HepG2 (cell line): Measurements from ENCODE around the gene WDR18. TPM values are rescaled to one million over a fixed set of nuclear protein-coding genes. Genes with fewer than 3 reads are reported as not detected.
A peak's percentile ranks its signal among the peaks of the same experiment; 100 is the strongest.

Experiments
- AGO2 ChIP-seq: fragments of 200-400 bp; formaldehyde crosslinking; optimal IDR thresholded peaks from 2 replicates; pipeline ENCODE3; 2017; ENCODE audit warnings: mild to moderate bottlenecking, low read depth, low read length, moderate library complexity
- CAMTA2 ChIP-seq: sonication (generic); formaldehyde crosslinking; IDR thresholded peaks from 2 replicates; pipeline ENCODE4 v1.4.0; 2020; ENCODE audit warnings: mild to moderate bottlenecking, missing genetic modification reagents, borderline replicate concordance
- DZIP1 ChIP-seq: sonication (generic); formaldehyde crosslinking; IDR thresholded peaks from 2 replicates; pipeline ENCODE4 v1.5.0; 2020; ENCODE audit warnings: mild to moderate bottlenecking, missing genetic modification reagents
- FOXA3 ChIP-seq: IDR thresholded peaks from 2 replicates; pipeline ENCODE4 v1.6.1; 2016; ENCODE audit warnings: missing genetic modification reagents, missing compliant biosample characterization
- HBP1 ChIP-seq: IDR thresholded peaks from 2 replicates; pipeline ENCODE4 v1.6.1; 2016; ENCODE audit warnings: low read depth, control low read depth
- MLX ChIP-seq: IDR thresholded peaks from 2 replicates; pipeline ENCODE4 v1.6.1; 2016
- MTA3 ChIP-seq: sonication (generic); formaldehyde crosslinking; IDR thresholded peaks from 2 replicates; pipeline ENCODE4 v1.4.0; 2020; ENCODE audit warnings: missing genetic modification reagents
- MTERF4 ChIP-seq: sonication (generic); formaldehyde crosslinking; IDR thresholded peaks from 2 replicates; pipeline ENCODE4 v1.8.0; 2023; ENCODE audit warnings: mild to moderate bottlenecking, missing genetic modification reagents
- NFYC ChIP-seq: IDR thresholded peaks from 2 replicates; pipeline ENCODE4 v1.6.1; 2016; ENCODE audit warnings: missing genetic modification reagents, missing compliant biosample characterization
- PPARG ChIP-seq: conservative IDR thresholded peaks from 2 replicates; pipeline ENCODE4 v1.6.1; 2016; ENCODE audit warnings: missing biosample characterization, missing genetic modification reagents
- RAD51 ChIP-seq: fragments of 450-650 bp; IDR thresholded peaks from 2 replicates; pipeline ENCODE4 v1.6.1; 2016; ENCODE audit warnings: borderline replicate concordance
- SMAD9 ChIP-seq: sonication (generic); formaldehyde crosslinking; IDR thresholded peaks from 2 replicates; pipeline ENCODE4 v1.5.1; 2020; ENCODE audit warnings: mild to moderate bottlenecking, missing genetic modification reagents
- SP2 ChIP-seq: sonication (generic); formaldehyde crosslinking; IDR thresholded peaks from 2 replicates; pipeline ENCODE4 v1.5.1; 2020; ENCODE audit warnings: mild to moderate bottlenecking, missing genetic modification reagents
- SRSF9 ChIP-seq: fragments of 200-400 bp; formaldehyde crosslinking; IDR thresholded peaks from 2 replicates; pipeline ENCODE4 v1.6.1; 2018; ENCODE audit warnings: borderline replicate concordance, mild to moderate bottlenecking, low read depth, low read length; ENCODE audit not compliant: insufficient read depth, poor library complexity, severe bottlenecking
- STAT5B ChIP-seq: sonication (generic); formaldehyde crosslinking; IDR thresholded peaks from 2 replicates; pipeline ENCODE4 v1.4.0; 2020; ENCODE audit warnings: missing genetic modification reagents
- TBX3 ChIP-seq: fragments of 450-650 bp; IDR thresholded peaks from 2 replicates; pipeline ENCODE4 v1.6.1; 2017; ENCODE audit warnings: antibody characterized with exemption, mild to moderate bottlenecking, inconsistent platforms, borderline replicate concordance
- ZMYM2 ChIP-seq: sonication (generic); formaldehyde crosslinking; IDR thresholded peaks from 2 replicates; pipeline ENCODE4 v1.8.0; 2022; ENCODE audit warnings: mild to moderate bottlenecking, missing genetic modification reagents
- ZMYM4 ChIP-seq: sonication (generic); formaldehyde crosslinking; IDR thresholded peaks from 2 replicates; pipeline ENCODE4 v1.8.1; 2023; ENCODE audit warnings: mild to moderate bottlenecking, missing genetic modification reagents
- ZNF281 ChIP-seq: sonication (generic); formaldehyde crosslinking; IDR thresholded peaks from 2 replicates; pipeline ENCODE4 v1.4.0; 2020; ENCODE audit warnings: missing genetic modification reagents, borderline replicate concordance
- ZNF615 ChIP-seq: sonication (generic); formaldehyde crosslinking; IDR thresholded peaks from 2 replicates; pipeline ENCODE4 v1.5.0; 2020; ENCODE audit warnings: mild to moderate bottlenecking, missing genetic modification reagents, borderline replicate concordance
- ZNF629 ChIP-seq: sonication (generic); formaldehyde crosslinking; conservative IDR thresholded peaks from 2 replicates; pipeline ENCODE4 v1.5.0; 2020; ENCODE audit warnings: missing genetic modification reagents
- ZNF746 ChIP-seq: sonication (generic); formaldehyde crosslinking; IDR thresholded peaks from 2 replicates; pipeline ENCODE4 v1.8.0; 2022; ENCODE audit warnings: mild to moderate bottlenecking, missing genetic modification reagents
- polyA plus RNA-seq, 8 experiments: library from polyadenylated mRNA; depleted of rRNA in 3 of 8; stranded (reverse) in 7 of 8; unstranded in 1 of 8; fragments of >200 nt; fragmentation: Illumina TruSeq in 4 of 8; extraction: Trizol in 4 of 8; gene quantifications; 2 replicates each; pipeline versions ENCODE4 v1.2.1 to v1.2.3, GENCODE V29; 2011 to 2016; ENCODE audit warnings: low read depth in 4 of 8, missing spikeins in 1 of 8, mixed read lengths in 1 of 8; ENCODE audit not compliant: insufficient read depth in 1 of 8
- total RNA-seq, 5 experiments: library from RNA; depleted of rRNA; stranded (reverse); fragments of >200 nt; fragmentation: Illumina TruSeq; extraction: Trizol; gene quantifications; 2 replicates each; pipeline ENCODE4 v1.2.3, GENCODE V29; 2016; ENCODE audit warnings: low read depth in 1 of 5

The WDR18 gene
- total and polyA plus RNA-seq, 2 of the 13 experiments (the other 11 are each of a cell fraction or from before 2014, with no cell fraction given) = 36.4 to 47.6 TPM

- no peak for TF ChIP-seq SRSF9
- no peak for TF ChIP-seq PPARG (CRISPR knock-in tag)
- peak; percentile 45; the same call in 1 of the 2 replicates for TF ChIP-seq FOXA3 (CRISPR knock-in tag)
- TF ChIP-seq TBX3 = no peak
- peak; percentile 67 for TF ChIP-seq ZNF629 (CRISPR knock-in tag)
- TF ChIP-seq HBP1 (CRISPR knock-in tag) = no peak
- no peak for TF ChIP-seq MLX
- no peak for TF ChIP-seq NFYC (CRISPR knock-in tag)
- no peak for TF ChIP-seq ZNF615 (CRISPR knock-in tag)
- no peak for TF ChIP-seq ZMYM4 (CRISPR knock-in tag)
- TF ChIP-seq CAMTA2 (CRISPR knock-in tag) = no peak
- TF ChIP-seq ZNF281 (CRISPR knock-in tag) = peak; percentile 60; the same call in 1 of the 2 replicates
- no peak for TF ChIP-seq SP2 (CRISPR knock-in tag)
- TF ChIP-seq MTERF4 (CRISPR knock-in tag) = no peak
- no peak for TF ChIP-seq RAD51
- TF ChIP-seq AGO2 = peak; percentile 36
- no peak for TF ChIP-seq ZNF746 (CRISPR knock-in tag)
- TF ChIP-seq MTA3 = no peak
- TF ChIP-seq STAT5B (CRISPR knock-in tag) = no peak
- TF ChIP-seq SMAD9 (CRISPR knock-in tag) = no peak
- TF ChIP-seq ZMYM2 (CRISPR knock-in tag) = peak; percentile 65; the same call in 1 of the 2 replicates
- TF ChIP-seq DZIP1 (CRISPR knock-in tag) = no peak
These were observed 44.1 kb downstream of the WDR18 start (continued) for GRCh38 chr19:1028062-1028926.
